SU-DHL-6 (cell line): ENCODE data around the gene GOLGA6L24.
"Not testable (repeated sequence)": the region's sequence is repeated elsewhere in the genome, so short reads cannot be mapped to it uniquely, and the experiment has no call there.

ENCODE experiments used
- EZH2phosphoT487 ChIP-seq: fragments of 200-600 bp; sonication (generic), shearing (Covaris generic); conservative IDR thresholded peaks from 2 replicates; pipeline ENCODE4 v1.6.1; 2018; ENCODE audit warnings: mild to moderate bottlenecking, antibody characterized with exemption, low read length, moderate library complexity, mixed read lengths
- TF ChIP-seq, protein P1 (sequence below): fragments of 200-600 bp; sonication (generic); IDR thresholded peaks from one replicate; pipeline ENCODE4 v1.5.1; 2017; ENCODE audit warnings: antibody characterized with exemption, mild to moderate bottlenecking, low read length, moderate library complexity; ENCODE audit not compliant: insufficient read depth, poor library complexity, severe bottlenecking

DNA sequence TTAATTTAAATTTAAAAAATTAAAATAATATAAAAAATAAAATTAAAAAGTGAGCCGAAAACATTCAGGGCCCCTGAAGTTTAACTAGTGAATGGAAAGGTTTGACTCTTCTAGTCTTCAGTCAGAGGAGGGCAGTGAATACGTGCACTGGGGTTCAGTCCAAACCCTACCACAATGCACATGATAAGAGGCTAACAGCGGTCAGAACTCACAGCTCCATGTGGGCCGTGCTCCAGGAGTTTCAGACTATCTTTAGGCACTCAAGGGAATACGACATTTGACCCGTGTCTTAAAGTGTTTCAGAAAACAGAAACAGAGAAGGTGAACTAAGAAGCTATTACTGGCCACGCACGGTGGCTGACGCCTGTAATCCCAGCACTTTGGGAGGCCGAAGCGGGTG lies 47.4 kb downstream of the GOLGA6L24 start:
- TF ChIP-seq, protein P1, sequence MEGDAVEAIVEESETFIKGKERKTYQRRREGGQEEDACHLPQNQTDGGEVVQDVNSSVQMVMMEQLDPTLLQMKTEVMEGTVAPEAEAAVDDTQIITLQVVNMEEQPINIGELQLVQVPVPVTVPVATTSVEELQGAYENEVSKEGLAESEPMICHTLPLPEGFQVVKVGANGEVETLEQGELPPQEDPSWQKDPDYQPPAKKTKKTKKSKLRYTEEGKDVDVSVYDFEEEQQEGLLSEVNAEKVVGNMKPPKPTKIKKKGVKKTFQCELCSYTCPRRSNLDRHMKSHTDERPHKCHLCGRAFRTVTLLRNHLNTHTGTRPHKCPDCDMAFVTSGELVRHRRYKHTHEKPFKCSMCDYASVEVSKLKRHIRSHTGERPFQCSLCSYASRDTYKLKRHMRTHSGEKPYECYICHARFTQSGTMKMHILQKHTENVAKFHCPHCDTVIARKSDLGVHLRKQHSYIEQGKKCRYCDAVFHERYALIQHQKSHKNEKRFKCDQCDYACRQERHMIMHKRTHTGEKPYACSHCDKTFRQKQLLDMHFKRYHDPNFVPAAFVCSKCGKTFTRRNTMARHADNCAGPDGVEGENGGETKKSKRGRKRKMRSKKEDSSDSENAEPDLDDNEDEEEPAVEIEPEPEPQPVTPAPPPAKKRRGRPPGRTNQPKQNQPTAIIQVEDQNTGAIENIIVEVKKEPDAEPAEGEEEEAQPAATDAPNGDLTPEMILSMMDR: not testable (repeated sequence)
- not testable (repeated sequence) for TF ChIP-seq EZH2phosphoT487
